PC-3 (cell line): ENCODE measurements around the gene SRGAP3.

Source experiments
- CTCF ChIP-seq: fragments of 300-600 bp; sonication (generic); conservative IDR thresholded peaks from 2 replicates; pipeline ENCODE4 v1.5.1; 2017; ENCODE audit warnings: antibody characterized with exemption, low read depth, mild to moderate bottlenecking, low read length
- EZH2 ChIP-seq: fragments of 300-600 bp; sonication (generic); IDR thresholded peaks from one replicate; pipeline ENCODE4 v1.6.1; 2017; ENCODE audit warnings: antibody characterized with exemption, mild to moderate bottlenecking, low read length; ENCODE audit not compliant: unreplicated experiment

- no peak for TF ChIP-seq EZH2
- no peak for TF ChIP-seq CTCF
Observed at GRCh38 chr3:8974458-8974857, 275.0 kb downstream of the SRGAP3 start.
